ENCODE data around the gene CFAP119. TPM values are rescaled to one million over a fixed set of nuclear protein-coding genes. Genes with fewer than 3 reads are reported as not detected.

CFAP119 gene
- total RNA-seq, 1 experiment from 2014 or later: 13.8 TPM

DNA sequence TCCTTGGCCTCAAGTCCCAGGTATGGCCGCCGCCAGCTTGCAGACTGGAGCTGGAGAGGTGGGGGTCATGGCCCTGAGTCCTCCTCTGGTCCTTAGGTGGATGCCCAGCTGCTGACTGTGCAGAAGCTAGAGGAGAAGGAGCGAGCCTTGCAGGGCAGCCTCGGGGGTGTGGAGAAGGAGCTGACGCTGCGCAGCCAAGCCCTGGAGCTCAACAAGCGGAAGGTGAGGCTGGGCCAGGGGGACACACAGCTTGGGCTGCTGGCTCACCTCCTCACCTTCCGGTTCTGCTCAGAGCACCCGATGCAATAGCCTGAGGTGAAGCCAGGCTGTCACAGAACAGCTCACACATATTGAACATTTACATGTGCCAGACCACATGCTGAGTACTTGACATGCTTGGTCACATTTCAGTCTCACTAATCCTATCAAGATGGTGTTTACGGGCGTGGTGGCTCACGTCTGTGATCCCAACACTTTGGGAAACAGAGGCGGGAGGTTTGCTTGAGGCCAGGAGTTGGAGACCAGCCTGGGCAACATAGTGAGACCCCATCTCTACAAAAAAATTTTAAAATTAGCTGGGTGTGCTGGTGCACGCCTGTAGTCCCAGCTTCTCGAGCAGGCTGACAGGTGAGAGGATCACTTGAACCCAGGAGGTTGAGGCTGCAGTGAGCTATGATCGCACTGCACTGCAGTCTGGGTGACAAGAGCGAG lies 7.7 kb upstream of the CFAP119 start:
- DNase-seq: no peak
- TF ChIP-seq, protein P1, sequence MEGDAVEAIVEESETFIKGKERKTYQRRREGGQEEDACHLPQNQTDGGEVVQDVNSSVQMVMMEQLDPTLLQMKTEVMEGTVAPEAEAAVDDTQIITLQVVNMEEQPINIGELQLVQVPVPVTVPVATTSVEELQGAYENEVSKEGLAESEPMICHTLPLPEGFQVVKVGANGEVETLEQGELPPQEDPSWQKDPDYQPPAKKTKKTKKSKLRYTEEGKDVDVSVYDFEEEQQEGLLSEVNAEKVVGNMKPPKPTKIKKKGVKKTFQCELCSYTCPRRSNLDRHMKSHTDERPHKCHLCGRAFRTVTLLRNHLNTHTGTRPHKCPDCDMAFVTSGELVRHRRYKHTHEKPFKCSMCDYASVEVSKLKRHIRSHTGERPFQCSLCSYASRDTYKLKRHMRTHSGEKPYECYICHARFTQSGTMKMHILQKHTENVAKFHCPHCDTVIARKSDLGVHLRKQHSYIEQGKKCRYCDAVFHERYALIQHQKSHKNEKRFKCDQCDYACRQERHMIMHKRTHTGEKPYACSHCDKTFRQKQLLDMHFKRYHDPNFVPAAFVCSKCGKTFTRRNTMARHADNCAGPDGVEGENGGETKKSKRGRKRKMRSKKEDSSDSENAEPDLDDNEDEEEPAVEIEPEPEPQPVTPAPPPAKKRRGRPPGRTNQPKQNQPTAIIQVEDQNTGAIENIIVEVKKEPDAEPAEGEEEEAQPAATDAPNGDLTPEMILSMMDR (IDR thresholded peaks at IDR 0.05; ENCODE audit: unreplicated experiment): no peak
- BruUV-seq (replicated peaks): no TSS peak
- Mint-ChIP-seq H3K27me3 (ENCODE audit: unreplicated experiment) (no peaks in the 10 kb centered on the region), H3K4me3 (ENCODE audit: low read depth, unreplicated experiment) (no peak overlapping the region), H3K9me3 (ENCODE audit: low read depth, unreplicated experiment) (no peaks in the 10 kb centered on the region), H3K4me1 (ENCODE audit: low read depth, unreplicated experiment) (peaks cover 13% of the 10 kb centered on the region), H3K27ac (ENCODE audit: unreplicated experiment) (no peak overlapping the region), H3K36me3 (ENCODE audit: insufficient read depth, unreplicated experiment) (peaks cover 77% of the 10 kb centered on the region)
- CTCF ChIA-PET: interaction anchor here (0.6 to 1.0 kb wide), 3 partner anchors 28 to 173 kb away, joined by 3 read pairs; no protein-coding TSS in a partner anchor
- intact Hi-C loops (cut with micrococcal nuclease; ENCODE audit: unreplicated experiment): no loop called here

DNA sequence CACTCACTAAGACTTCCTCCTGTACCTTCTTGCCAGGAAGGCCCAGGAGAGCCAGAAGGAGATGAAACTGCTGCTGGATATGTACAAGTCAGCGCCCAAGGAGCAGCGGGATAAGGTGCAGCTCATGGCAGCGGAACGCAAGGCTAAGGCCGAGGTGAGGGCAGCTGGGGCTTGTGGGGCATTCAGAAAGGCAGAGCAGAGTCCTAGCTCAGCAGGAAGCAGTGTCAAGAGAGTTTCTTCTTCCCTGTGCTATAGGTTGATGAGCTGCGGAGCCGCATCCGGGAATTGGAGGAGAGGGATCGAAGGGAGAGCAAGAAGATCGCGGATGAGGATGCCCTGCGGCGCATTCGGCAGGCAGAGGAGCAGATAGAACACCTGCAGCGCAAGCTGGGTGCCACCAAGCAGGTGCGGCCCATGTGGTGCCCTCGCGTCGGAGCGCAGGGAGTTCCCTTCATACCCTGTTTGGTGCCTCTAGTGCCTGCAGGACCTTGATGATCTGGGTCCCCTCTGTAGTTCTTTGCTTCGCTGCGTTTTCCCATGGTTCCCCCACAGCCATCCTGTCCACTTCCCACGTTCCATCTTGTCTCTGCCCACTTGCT lies 6.8 kb upstream of the CFAP119 start:
- TF ChIP-seq, protein P1 (IDR thresholded peaks at IDR 0.05; ENCODE audit: unreplicated experiment): no peak
- peaks cover 17% of the 10 kb centered on the region for H3K4me1 Mint-ChIP-seq (ENCODE audit: low read depth, unreplicated experiment)
- H3K4me3 Mint-ChIP-seq (ENCODE audit: low read depth, unreplicated experiment): no peak overlapping the region
- BruUV-seq (replicated peaks): TSS peak; percentile 4
- intact Hi-C loops (cut with micrococcal nuclease; ENCODE audit: unreplicated experiment): no loop called here
- H3K27ac Mint-ChIP-seq (ENCODE audit: unreplicated experiment): no peak overlapping the region
- no peak for DNase-seq
- peaks cover 81% of the 10 kb centered on the region for H3K36me3 Mint-ChIP-seq (ENCODE audit: insufficient read depth, unreplicated experiment)
- H3K9me3 Mint-ChIP-seq (ENCODE audit: low read depth, unreplicated experiment): no peaks in the 10 kb centered on the region
- H3K27me3 Mint-ChIP-seq (ENCODE audit: unreplicated experiment): no peaks in the 10 kb centered on the region
- CTCF ChIA-PET: interaction anchor here (0.6 to 1.0 kb wide), 2 partner anchors 27 to 145 kb away, joined by 3 to 4 read pairs; no protein-coding TSS in a partner anchor

DNA sequence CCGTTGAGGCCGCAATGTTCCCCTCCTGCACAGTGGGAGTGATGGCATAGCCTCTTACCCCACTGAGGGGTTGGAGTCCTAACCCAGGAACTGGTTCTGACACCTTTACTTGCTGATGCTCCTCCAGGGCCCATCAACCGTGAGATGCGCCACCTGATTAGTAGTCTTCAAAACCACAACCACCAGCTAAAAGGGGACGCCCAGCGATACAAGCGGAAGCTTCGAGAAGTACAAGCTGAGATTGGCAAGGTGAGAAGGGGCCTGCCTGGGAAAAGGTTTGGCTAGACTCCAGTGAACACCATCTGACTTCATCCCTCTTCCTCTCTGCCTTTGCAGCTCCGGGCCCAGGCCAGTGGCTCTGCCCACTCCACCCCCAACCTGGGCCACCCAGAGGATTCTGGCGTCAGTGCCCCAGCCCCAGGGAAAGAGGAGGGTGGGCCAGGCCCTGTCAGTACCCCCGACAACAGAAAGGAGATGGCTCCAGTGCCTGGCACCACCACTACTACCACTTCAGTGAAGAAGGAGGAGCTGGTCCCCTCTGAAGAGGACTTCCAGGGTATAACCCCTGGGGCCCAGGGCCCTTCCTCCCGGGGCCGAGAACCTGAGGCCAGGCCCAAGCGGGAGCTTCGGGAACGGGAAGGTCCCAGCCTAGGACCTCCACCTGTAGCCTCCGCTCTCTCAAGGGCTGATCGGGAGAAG lies 6.1 kb upstream of the CFAP119 start:
- Mint-ChIP-seq H3K9me3 (ENCODE audit: low read depth, unreplicated experiment) (no peaks in the 10 kb centered on the region), H3K27me3 (ENCODE audit: unreplicated experiment) (no peaks in the 10 kb centered on the region), H3K4me1 (ENCODE audit: low read depth, unreplicated experiment) (peaks cover 19% of the 10 kb centered on the region), H3K36me3 (ENCODE audit: insufficient read depth, unreplicated experiment) (peaks cover 77% of the 10 kb centered on the region), H3K4me3 (ENCODE audit: low read depth, unreplicated experiment) (no peak overlapping the region), H3K27ac (ENCODE audit: unreplicated experiment) (no peak overlapping the region)
- BruUV-seq (replicated peaks): no TSS peak
- intact Hi-C loops (cut with micrococcal nuclease; ENCODE audit: unreplicated experiment): no loop called here
- CTCF ChIA-PET: interaction anchor here (0.6 kb wide), 1 partner anchor 124 kb away, joined by 5 read pairs; no protein-coding TSS in a partner anchor
- no peak for DNase-seq
- TF ChIP-seq, protein P1 (IDR thresholded peaks at IDR 0.05; ENCODE audit: unreplicated experiment): no peak

DNA sequence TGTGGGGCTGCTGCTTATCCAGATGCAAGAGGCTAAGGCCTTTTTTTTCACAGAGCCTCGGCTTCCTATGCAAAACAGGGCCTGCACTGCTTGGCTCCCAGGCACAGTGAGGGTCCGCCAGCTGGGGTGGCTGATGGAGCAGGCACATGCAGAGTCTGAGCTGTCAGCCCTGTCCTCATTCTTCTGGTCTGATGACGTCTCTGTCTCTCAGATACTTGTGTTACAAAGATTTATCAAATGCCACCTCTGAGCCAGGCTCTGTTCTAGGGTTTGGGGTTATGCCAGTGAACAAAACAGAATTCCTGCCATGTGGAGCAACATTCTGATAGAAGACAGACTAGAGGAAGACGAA lies 5.0 kb upstream of the CFAP119 start:
- Mint-ChIP-seq H3K27me3 (ENCODE audit: unreplicated experiment) (no peaks in the 10 kb centered on the region), H3K27ac (ENCODE audit: unreplicated experiment) (no peak overlapping the region), H3K9me3 (ENCODE audit: low read depth, unreplicated experiment) (no peaks in the 10 kb centered on the region), H3K4me3 (ENCODE audit: low read depth, unreplicated experiment) (no peak overlapping the region), H3K4me1 (ENCODE audit: low read depth, unreplicated experiment) (peaks cover 15% of the 10 kb centered on the region), H3K36me3 (ENCODE audit: insufficient read depth, unreplicated experiment) (peaks cover 77% of the 10 kb centered on the region)
- CTCF ChIA-PET: no interaction called here
- no peak for DNase-seq
- TF ChIP-seq, protein P1 (IDR thresholded peaks at IDR 0.05; ENCODE audit: unreplicated experiment): no peak
- BruUV-seq (replicated peaks): no TSS peak
- intact Hi-C loops (cut with micrococcal nuclease; ENCODE audit: unreplicated experiment): no loop called here
